ENCODE data around the gene TCAIM.

DNA sequence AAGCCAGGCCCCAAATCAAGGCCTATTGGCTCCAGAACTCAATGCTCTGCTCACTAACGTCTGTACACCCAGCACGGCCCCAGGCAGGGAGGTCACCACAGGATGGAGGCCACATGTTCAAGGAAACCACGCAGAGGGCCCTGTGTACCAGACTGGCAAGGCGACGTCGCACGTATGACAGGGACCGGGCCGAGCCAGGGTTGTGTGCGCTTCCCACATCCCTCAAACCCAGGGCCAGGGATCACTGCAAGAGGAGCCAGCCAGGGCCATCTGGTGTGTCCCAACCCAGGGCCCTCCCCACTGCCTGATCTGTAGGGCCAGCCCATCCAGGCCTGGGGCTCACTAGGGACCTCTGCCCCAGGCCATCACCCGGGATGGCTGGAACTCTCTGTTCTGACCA is 76.9 kb downstream of the TCAIM start:
- TF ChIP-seq MAZ (IDR thresholded peaks at IDR 0.05; ENCODE audit: borderline replicate concordance, low read depth, low read length) (no peak), POLR2A (IDR thresholded peaks at IDR 0.05; ENCODE audit: low read depth, low read length) (no peak), MXI1 (IDR thresholded peaks at IDR 0.05; ENCODE audit: borderline replicate concordance, low read depth, low read length) (no peak), CEBPB (IDR thresholded peaks at IDR 0.05; ENCODE audit: low read depth, low read length) (no peak), FOS (IDR thresholded peaks at IDR 0.05; ENCODE audit: low read depth, low read length) (no peak)
- TF ChIP-seq, protein P1, sequence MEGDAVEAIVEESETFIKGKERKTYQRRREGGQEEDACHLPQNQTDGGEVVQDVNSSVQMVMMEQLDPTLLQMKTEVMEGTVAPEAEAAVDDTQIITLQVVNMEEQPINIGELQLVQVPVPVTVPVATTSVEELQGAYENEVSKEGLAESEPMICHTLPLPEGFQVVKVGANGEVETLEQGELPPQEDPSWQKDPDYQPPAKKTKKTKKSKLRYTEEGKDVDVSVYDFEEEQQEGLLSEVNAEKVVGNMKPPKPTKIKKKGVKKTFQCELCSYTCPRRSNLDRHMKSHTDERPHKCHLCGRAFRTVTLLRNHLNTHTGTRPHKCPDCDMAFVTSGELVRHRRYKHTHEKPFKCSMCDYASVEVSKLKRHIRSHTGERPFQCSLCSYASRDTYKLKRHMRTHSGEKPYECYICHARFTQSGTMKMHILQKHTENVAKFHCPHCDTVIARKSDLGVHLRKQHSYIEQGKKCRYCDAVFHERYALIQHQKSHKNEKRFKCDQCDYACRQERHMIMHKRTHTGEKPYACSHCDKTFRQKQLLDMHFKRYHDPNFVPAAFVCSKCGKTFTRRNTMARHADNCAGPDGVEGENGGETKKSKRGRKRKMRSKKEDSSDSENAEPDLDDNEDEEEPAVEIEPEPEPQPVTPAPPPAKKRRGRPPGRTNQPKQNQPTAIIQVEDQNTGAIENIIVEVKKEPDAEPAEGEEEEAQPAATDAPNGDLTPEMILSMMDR (conservative IDR thresholded peaks at IDR 0.05; ENCODE audit: low read depth, low read length) = no peak
- TF ChIP-seq, protein P2, sequence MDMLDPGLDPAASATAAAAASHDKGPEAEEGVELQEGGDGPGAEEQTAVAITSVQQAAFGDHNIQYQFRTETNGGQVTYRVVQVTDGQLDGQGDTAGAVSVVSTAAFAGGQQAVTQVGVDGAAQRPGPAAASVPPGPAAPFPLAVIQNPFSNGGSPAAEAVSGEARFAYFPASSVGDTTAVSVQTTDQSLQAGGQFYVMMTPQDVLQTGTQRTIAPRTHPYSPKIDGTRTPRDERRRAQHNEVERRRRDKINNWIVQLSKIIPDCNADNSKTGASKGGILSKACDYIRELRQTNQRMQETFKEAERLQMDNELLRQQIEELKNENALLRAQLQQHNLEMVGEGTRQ (IDR thresholded peaks at IDR 0.05; ENCODE audit: low read depth, low read length) = no peak
